Activated CD8-positive, alpha-beta T cell treated with anti-CD3 and anti-CD28 coated beads, Interleukin-2, amount 10 ng/mL, durations not matched to agents 7 days and 5 days (primary cell): ENCODE data around the gene SLC25A21. TPM values are rescaled to one million over a fixed set of nuclear protein-coding genes. Genes with fewer than 3 reads are reported as not detected.

Source experiments
- ATAC-seq: fragments of 150-1000 bp; cut with Tn5 transposase; one replicate; pipeline ENCODE4 v1.10.0; 2021; ENCODE audit warnings: moderate library complexity
- CTCF ChIA-PET: fragments of 350-600 bp; sonication (Branson Sonifier 250); formaldehyde crosslinking; loops from one replicate; lab custom pipeline; 2021; ENCODE audit warnings: antibody characterized with exemption; lab: Charles Lee
- POLR2A ChIA-PET: fragments of 350-600 bp; sonication (Branson Sonifier 250); formaldehyde crosslinking; loops from one replicate; lab custom pipeline; 2021; ENCODE audit warnings: antibody characterized with exemption; lab: Charles Lee
- DNase-seq: peaks from one replicate; pipeline ENCODE4 v3.0.0-alpha.2; 2020
- H3K27ac Mint-ChIP-seq: one replicate; pipeline ENCODE4 v1.8.0; 2021; ENCODE audit warnings: mild to moderate bottlenecking, mixed read lengths
- H3K27me3 Mint-ChIP-seq: one replicate; pipeline ENCODE4 v1.8.0; 2021; ENCODE audit warnings: low read depth, mixed read lengths
- H3K36me3 Mint-ChIP-seq: one replicate; pipeline ENCODE4 v1.8.0; 2021; ENCODE audit warnings: low read depth, mixed read lengths
- H3K4me1 Mint-ChIP-seq: one replicate; pipeline ENCODE4 v1.8.0; 2021; ENCODE audit warnings: low read depth, mixed read lengths
- H3K4me3 Mint-ChIP-seq: one replicate; pipeline ENCODE4 v1.8.0; 2021; ENCODE audit warnings: mild to moderate bottlenecking, mixed read lengths
- H3K9me3 Mint-ChIP-seq: one replicate; pipeline ENCODE4 v1.8.0; 2022; ENCODE audit warnings: mixed read lengths; ENCODE audit not compliant: insufficient read depth
- total RNA-seq, 2 experiments: library from RNA; stranded (reverse); gene quantifications; one replicate each; pipeline ENCODE4 v1.2.3, GENCODE V29; 2021

The SLC25A21 gene
- total RNA-seq, 2 experiments from 2014 or later = not detected

DNA sequence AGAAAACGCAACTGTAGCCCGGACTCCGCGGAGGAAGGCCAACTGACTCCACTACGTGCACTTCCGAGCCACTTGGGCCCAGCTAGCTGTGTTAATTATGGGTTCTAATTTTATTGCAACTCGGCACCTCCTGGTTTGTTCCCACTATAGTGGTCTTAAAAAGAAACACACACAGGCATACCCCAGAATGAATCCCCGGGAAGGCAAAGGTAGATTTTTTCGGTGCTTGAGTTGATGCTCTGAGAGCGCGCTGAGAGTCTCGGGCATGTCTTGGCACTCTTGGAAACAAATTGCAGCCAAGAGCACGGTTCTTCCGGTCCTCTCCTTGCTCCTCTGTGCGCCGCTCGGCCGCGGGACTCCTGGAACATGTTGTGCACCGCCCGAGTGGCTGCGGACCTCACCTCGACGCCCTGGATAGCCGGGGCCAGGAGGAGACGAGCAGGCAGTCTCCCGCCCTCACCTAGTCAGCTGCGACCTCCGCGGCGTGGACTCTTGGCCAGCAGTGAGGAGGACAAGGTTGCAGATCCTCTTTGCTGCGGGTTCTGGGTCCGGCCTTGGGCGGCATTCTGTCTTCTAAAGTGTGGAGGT lies 517.5 kb downstream of the SLC25A21 start:
- Mint-ChIP-seq H3K4me1 (peaks cover 12% of the 10 kb centered on the region), H3K36me3 (peaks cover 12% of the 10 kb centered on the region), H3K4me3 (no peak overlapping the region), H3K9me3 (peaks cover 7% of the 10 kb centered on the region), H3K27ac (no peak overlapping the region), H3K27me3 (peaks cover 75% of the 10 kb centered on the region)
- DNase-seq = no peak
- POLR2A ChIA-PET = no interaction called here
- CTCF ChIA-PET = no interaction called here
- ATAC-seq = no peak

DNA sequence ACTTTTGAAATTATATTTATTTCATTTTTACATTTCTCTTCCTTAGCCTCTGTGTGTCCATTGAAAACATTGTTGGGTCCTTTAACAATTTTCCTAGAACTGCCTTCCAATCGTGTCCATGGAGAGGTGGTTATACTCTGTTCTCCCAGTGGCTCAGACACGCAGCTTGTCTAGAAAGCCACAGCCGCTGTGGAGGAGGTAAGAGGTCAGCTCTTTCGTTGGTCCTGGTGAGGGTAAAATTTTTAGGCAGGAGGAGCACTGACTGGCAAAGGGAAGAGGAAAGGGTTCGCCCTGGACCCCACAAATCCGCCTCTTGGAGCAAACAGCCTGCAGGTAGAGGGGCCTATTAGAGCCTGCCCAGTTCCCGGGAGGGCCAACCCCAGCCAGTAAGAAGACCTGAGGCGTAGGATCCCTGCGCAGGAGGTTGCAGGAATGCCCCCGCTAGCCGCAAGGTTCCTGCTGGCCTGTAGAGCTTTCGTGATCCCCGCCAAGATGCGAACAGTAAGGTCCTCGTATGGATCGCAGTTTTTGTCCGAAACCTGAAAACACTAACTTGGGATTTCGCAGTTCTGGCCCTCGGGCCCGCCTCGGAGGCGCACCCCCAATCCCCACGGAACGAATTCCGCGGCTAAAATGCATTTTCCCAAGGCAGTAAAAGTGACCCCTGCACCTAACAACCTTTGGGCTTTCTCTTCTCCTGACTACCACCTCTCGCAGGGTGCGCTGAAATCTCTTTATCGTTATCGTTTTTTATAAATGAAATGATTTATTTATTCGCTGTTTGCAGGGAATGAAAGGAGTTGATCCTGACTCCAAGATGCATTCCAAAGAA lies 518.2 kb downstream of the SLC25A21 start:
- CTCF ChIA-PET = interaction anchor here (0.8 kb wide), 1 partner anchor 48 kb away, joined by 3 read pairs; no protein-coding TSS in a partner anchor
- H3K27ac Mint-ChIP-seq = no peak overlapping the region
- POLR2A ChIA-PET = no interaction called here

DNA sequence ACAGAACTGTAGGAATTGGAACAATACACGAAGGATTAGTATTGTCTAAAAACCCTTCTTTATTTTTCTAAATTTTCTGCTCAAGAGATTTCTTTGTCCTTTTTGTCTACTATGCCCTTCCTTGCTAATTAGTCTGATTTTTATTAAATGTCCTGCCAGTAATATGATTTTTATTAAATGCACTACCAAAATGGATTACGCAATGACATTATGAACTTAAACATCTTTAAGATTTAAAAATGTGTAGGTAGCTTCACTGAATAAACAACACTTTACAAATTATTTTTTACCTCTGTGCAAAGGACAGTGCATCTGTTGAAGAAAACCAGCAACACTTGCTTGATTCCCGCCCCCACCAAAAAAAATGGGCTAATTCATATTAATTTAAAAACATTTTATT lies 519.0 kb downstream of the SLC25A21 start:
- Mint-ChIP-seq H3K4me3 (no peak overlapping the region), H3K27me3 (peaks cover 73% of the 10 kb centered on the region), H3K9me3 (peaks cover 7% of the 10 kb centered on the region), H3K4me1 (peaks cover 10% of the 10 kb centered on the region), H3K27ac (no peak overlapping the region), H3K36me3 (peaks cover 8% of the 10 kb centered on the region)
- ATAC-seq (no peak), DNase-seq (no peak)
- CTCF ChIA-PET = interaction anchor here (0.8 kb wide), 1 partner anchor 48 kb away, joined by 3 read pairs; no protein-coding TSS in a partner anchor
- POLR2A ChIA-PET = no interaction called here

More for the DNA sequence above, 518.2 kb downstream of the SLC25A21 start:
- Mint-ChIP-seq H3K36me3 (peaks cover 10% of the 10 kb centered on the region), H3K4me1 (peaks cover 12% of the 10 kb centered on the region), H3K27me3 (peaks cover 73% of the 10 kb centered on the region), H3K9me3 (peaks cover 7% of the 10 kb centered on the region), H3K4me3 (no peak overlapping the region)
- DNase-seq = no peak
- ATAC-seq = no peak

DNA sequence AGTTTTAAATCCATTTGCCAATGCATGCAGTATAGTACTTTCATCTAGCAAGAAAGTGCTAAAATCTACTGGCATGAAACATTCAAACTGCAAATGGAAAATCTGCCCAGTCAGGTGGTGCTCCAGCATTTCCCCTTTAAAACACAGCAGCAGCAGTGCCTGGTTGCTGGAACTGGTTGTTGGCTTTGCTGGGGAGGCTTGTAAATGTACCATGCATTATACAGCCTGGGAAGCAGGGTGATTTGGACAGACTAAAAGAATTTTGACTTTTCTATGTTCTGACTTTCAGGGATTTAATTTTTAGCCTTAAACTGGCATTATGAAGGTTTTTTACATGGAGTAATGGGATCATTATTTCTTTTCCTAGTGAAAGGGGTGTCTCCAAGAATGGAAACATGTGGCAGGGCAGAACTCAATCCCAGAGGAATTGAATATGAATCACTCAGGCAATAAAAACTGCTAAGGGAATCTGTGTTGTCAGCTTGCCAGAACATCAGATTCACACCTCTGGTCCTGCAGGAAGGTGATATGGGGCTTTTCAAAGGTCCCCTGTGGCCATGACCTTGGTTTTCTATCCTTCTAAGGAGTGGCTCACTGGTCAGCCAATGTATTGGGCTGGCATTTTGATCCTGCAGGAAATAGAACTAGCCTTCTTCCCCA lies 519.7 kb downstream of the SLC25A21 start:
- H3K27ac Mint-ChIP-seq = no peak overlapping the region
- DNase-seq (no peak), ATAC-seq (no peak)
- POLR2A ChIA-PET = no interaction called here
- H3K36me3 Mint-ChIP-seq = peaks cover 11% of the 10 kb centered on the region
- peaks cover 74% of the 10 kb centered on the region for H3K27me3 Mint-ChIP-seq
- H3K9me3 Mint-ChIP-seq = peaks cover 7% of the 10 kb centered on the region
- no peak overlapping the region for H3K4me3 Mint-ChIP-seq
- CTCF ChIA-PET = no interaction called here
- peaks cover 13% of the 10 kb centered on the region for H3K4me1 Mint-ChIP-seq

DNA sequence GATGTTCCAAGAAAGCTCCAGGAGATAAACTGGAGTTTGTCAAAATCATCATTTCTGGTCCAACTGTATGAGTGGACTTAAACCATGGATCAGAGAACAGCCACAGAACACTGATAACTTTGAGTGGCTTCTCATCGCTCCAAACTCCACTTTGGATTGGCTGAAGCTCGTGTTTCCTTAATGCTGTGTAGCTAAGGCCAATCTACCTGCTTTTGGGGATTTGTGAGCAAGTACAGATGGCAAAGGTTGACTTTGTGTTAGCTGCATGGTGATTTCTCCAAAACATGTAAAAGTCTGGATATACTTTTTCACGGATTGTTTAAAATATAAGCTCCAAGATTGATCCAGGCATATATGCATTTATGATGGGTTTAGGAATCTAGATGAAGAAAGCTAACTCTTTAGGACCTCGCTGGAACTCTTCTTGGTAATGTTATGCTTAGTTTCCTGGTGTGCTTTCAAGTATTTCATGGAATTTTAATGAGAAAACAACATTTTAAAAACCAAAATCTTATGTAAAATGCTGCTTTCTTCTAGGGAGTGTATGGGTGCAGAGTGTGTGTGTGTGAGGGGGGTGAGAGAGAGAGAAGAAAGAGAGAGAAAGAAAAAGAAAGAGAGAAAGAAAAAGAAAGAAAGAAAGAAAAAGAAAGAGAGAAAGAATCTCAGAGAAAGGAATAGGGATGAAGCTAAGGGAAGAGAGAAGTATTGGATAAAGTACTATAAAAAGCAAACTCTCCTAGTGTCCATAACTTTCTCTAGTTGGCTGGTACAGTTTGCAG lies 522.3 kb downstream of the SLC25A21 start:
- POLR2A ChIA-PET = no interaction called here
- H3K4me3 Mint-ChIP-seq = no peak overlapping the region
- CTCF ChIA-PET = interaction anchor here (1.3 to 2.5 kb wide), 3 partner anchors 10 to 292 kb away, joined by 3 to 9 read pairs (median 5); no protein-coding TSS in a partner anchor

DNA sequence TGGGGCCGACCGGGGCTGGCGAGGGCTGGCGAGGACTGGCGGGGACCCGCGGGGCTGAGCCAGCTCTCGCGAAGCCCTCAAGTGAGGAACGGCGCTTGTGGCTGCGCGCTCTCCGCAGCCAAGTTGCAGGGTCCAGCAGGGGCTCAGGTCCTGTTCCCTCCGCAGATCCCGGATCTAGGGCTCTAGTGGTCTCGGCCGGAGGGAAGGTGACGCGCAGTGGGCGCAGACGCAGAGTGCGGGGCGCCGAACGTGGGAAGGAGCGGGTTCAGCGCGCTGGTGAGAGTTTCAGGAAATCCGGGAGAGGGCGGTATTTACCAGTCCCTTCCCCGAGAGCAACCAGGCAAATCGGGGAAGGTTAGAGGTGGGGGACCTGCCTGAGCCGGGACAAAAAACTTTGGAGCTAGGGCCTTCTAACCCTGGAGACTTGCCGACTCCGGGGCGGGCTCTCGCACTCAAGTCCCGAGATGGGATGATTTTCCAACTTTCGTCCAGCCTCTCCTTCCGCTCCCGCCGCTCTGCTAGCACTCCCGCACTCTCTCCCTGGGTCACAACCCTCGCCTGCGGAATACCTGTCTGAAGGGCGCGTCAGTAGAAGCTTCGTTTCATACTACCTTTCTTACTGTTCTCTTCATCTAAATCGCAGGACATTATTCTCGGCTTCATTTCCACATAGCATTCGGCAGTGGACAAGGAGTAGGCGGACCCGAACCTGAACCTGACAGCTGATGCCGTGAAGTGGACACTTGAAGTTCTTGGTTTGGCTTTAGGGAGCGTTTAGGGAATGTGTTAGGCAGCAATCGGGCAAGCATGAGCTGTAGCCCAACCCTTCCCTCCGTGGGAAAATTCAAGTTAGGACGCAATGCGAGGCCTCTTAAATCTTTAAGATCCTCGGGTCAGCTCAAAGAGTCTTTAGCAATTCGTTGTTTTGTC lies 524.3 kb downstream of the SLC25A21 start:
- Mint-ChIP-seq H3K4me3 (no peak overlapping the region), H3K9me3 (no peaks in the 10 kb centered on the region), H3K36me3 (peaks cover 3% of the 10 kb centered on the region), H3K27me3 (peaks cover 51% of the 10 kb centered on the region), H3K4me1 (peaks cover 3% of the 10 kb centered on the region), H3K27ac (peak overlapping the region; percentile 30)
- DNase-seq (no peak), ATAC-seq (no peak)
- CTCF ChIA-PET = interaction anchor here (1.6 to 2.5 kb wide), 2 partner anchors 21 to 294 kb away, joined by 3 to 9 read pairs; no protein-coding TSS in a partner anchor
- POLR2A ChIA-PET = no interaction called here

More for the DNA sequence above, 522.3 kb downstream of the SLC25A21 start:
- no peak for ATAC-seq
- DNase-seq = no peak
- Mint-ChIP-seq H3K9me3 (peaks cover 3% of the 10 kb centered on the region), H3K4me1 (peaks cover 4% of the 10 kb centered on the region), H3K36me3 (peaks cover 3% of the 10 kb centered on the region), H3K27ac (no peak overlapping the region), H3K27me3 (peaks cover 65% of the 10 kb centered on the region)

DNA sequence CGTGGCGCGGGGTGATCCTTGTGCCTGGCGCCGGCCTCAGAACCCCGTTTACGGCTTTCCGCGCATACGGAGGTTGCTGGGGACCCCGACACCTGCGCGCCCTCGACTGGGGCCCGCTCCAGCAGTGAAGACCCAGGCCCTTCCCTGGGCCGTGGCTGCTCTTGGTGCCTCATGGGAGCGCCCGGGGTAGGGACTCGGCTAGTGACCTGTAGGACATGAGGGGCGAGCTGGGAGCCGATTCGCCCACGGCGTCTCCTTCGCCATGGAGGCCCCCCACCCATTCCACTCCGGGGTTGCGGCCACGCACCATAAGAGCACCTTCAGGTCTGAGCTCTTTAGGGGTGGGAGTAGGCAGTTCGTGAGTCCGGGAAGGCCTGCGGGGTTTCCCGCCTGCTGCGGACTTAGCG lies 525.0 kb downstream of the SLC25A21 start:
- no peak for DNase-seq
- ChIA-PET CTCF (no interaction called here), POLR2A (no interaction called here)
- Mint-ChIP-seq H3K4me1 (peaks cover 3% of the 10 kb centered on the region), H3K27ac (no peak overlapping the region), H3K9me3 (no peaks in the 10 kb centered on the region), H3K27me3 (peaks cover 45% of the 10 kb centered on the region), H3K36me3 (peaks cover 3% of the 10 kb centered on the region), H3K4me3 (no peak overlapping the region)
- no peak for ATAC-seq

DNA sequence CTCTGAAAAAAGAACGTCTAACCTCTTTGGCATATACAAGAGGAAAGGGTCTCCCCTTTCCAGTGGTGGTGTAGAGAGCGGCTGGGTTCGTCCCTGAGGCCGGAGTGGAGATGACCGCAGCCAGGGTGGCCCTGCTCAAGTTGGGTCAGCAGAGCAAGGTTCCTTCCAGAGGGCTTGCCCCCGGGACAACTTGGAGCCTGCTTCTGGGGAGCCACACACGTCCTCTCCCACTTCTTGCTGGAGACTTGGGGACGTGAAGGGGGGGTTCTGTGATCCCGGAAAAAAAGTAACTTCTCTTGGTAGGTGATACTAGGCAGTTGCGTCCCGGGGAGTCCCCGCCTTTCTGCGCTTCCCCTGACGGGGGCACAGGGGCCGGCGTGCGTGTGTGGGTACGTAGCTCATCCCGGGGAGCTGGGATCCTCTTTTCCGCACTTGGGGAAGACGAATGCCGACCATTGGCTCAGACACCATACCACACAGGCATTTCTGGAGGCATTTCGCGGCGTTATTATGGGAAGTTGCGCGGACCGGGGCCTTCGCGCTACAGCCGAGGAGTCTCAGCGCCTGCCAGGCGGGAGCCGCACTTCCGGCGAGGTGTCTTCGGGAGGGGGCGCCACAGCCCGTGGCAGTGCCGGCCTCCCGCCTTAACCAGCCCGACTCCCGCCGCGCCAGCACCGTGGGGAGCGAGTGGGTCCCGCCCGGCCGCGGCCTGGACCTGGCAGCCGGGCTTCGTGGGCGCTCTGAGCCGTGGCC lies 525.6 kb downstream of the SLC25A21 start:
- ATAC-seq (no peak), DNase-seq (no peak)
- Mint-ChIP-seq H3K4me1 (peaks cover 3% of the 10 kb centered on the region), H3K9me3 (no peaks in the 10 kb centered on the region), H3K27me3 (peaks cover 45% of the 10 kb centered on the region), H3K4me3 (peak overlapping the region; percentile 18), H3K36me3 (peaks cover 3% of the 10 kb centered on the region), H3K27ac (no peak overlapping the region)
- POLR2A ChIA-PET = no interaction called here
- CTCF ChIA-PET = no interaction called here

DNA sequence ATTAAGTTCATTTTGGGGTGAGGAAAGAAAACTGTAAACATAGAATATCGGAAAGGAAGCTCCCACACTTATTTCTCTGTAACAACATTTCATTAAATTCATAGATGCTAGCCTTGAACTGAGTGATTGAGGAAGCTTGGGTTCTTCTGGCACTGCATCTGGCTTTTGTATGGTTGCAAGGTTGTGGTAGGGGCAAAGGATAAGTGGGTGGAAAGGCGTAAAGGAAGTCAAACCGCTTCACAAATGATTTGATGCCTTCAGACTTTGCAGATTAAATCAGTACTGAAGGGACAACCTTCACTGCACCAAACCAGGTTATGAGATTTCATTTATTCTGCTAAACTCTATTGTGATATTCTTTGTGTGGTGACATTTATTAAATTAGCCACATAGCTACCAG lies 538.8 kb downstream of the SLC25A21 start:
- H3K9me3 Mint-ChIP-seq = no peaks in the 10 kb centered on the region
- H3K27me3 Mint-ChIP-seq = no peaks in the 10 kb centered on the region
- ChIA-PET POLR2A (interaction anchor here (0.7 kb wide), 1 partner anchor 365 kb away, joined by 3 read pairs; no protein-coding TSS in a partner anchor), CTCF (no interaction called here)
- DNase-seq (no peak), ATAC-seq (no peak)
- H3K4me1 Mint-ChIP-seq = no peaks in the 10 kb centered on the region
- no peak overlapping the region for H3K4me3 Mint-ChIP-seq
- H3K27ac Mint-ChIP-seq = no peak overlapping the region
- no peaks in the 10 kb centered on the region for H3K36me3 Mint-ChIP-seq
